ENCODE measurements around the gene TMC1. TPM values are rescaled to one million over a fixed set of nuclear protein-coding genes. Genes with fewer than 3 reads are reported as not detected.

The TMC1 gene
- total RNA-seq, 1 donor from 2014 or later = not detected

- H3K4me3 Mint-ChIP-seq (ENCODE audit: low read depth) = no peak overlapping the region
- no peak for DNase-seq (ENCODE audit: low spot score)
- H3K36me3 Mint-ChIP-seq (ENCODE audit: low read depth) = no peaks in the 10 kb centered on the region
- H3K9me3 Mint-ChIP-seq = no peaks in the 10 kb centered on the region
- intact Hi-C loops (cut with micrococcal nuclease) = no loop called here
- no peak overlapping the region for H3K27ac Mint-ChIP-seq
- H3K27me3 Mint-ChIP-seq (ENCODE audit: low read depth) = peaks cover 20% of the 10 kb centered on the region
- no peaks in the 10 kb centered on the region for H3K4me1 Mint-ChIP-seq (ENCODE audit: low read depth)
Measured at GRCh38 chr9:72684615-72685014, 163.2 kb downstream of the TMC1 start.

GRCh38 chr9:72685911-72686310, 164.5 kb downstream of the TMC1 start:
- no peak overlapping the region for H3K27ac Mint-ChIP-seq
- H3K36me3 Mint-ChIP-seq (ENCODE audit: low read depth) = no peaks in the 10 kb centered on the region
- no peaks in the 10 kb centered on the region for H3K9me3 Mint-ChIP-seq
- intact Hi-C loops (cut with micrococcal nuclease) = no loop called here
- H3K4me3 Mint-ChIP-seq (ENCODE audit: low read depth) = no peak overlapping the region
- peaks cover 16% of the 10 kb centered on the region for H3K27me3 Mint-ChIP-seq (ENCODE audit: low read depth)
- DNase-seq (ENCODE audit: low spot score) = no peak
- no peaks in the 10 kb centered on the region for H3K4me1 Mint-ChIP-seq (ENCODE audit: low read depth)

DNA sequence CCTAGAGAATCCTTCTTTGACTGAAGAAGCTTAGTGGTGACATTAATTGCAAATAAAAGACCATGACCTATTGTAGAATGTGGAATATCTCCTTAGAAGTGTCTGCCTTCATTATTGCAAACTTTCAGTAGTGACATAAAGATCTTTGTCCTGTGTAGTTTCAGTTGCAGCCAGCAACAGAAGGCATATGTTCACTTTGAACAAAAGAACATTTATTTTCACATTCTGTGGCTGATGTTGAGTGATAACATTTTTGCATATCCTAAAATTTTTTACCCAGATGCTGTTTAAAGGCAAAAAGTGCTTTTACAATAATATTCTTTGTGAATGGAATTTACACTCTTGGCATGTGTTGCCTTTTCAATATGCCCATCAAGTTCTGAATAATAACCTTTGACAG, 165.9 kb downstream of the TMC1 start:
- peaks cover 13% of the 10 kb centered on the region for H3K27me3 Mint-ChIP-seq (ENCODE audit: low read depth)
- no peak overlapping the region for H3K27ac Mint-ChIP-seq
- intact Hi-C loops (cut with micrococcal nuclease) = no loop called here
- no peak overlapping the region for H3K4me3 Mint-ChIP-seq (ENCODE audit: low read depth)
- DNase-seq (ENCODE audit: low spot score) = no peak
- no peaks in the 10 kb centered on the region for H3K4me1 Mint-ChIP-seq (ENCODE audit: low read depth)
- H3K36me3 Mint-ChIP-seq (ENCODE audit: low read depth) = no peaks in the 10 kb centered on the region
- no peaks in the 10 kb centered on the region for H3K9me3 Mint-ChIP-seq

DNA sequence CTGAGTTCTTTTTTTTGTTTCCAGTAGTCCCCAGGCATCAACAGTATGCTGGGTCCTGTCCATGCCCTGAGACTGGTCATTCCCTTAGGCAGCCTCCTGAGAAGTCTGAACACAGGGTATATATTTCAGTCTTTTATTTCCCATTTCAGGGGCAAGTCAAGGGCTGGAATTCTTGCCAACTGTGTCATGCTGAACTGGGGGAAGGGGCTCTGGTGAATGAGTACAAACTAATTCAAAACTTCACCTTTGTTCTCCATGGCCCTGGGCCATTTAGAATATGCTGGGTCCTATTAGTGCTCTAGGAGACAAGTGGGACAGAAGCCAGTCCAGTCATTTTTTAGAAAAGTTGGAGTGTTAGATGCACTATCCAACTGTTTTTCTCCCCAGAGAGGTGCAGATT, 170.3 kb downstream of the TMC1 start:
- Mint-ChIP-seq H3K36me3 (ENCODE audit: low read depth) (no peaks in the 10 kb centered on the region), H3K27me3 (ENCODE audit: low read depth) (peaks cover 5% of the 10 kb centered on the region), H3K9me3 (no peaks in the 10 kb centered on the region), H3K4me3 (ENCODE audit: low read depth) (no peak overlapping the region), H3K27ac (no peak overlapping the region), H3K4me1 (ENCODE audit: low read depth) (peaks cover 3% of the 10 kb centered on the region)
- intact Hi-C loops (cut with micrococcal nuclease) = no loop called here
- DNase-seq (ENCODE audit: low spot score) = no peak

GRCh38 chr9:72695365-72695764, 174.0 kb downstream of the TMC1 start:
- H3K36me3 Mint-ChIP-seq (ENCODE audit: low read depth) = no peaks in the 10 kb centered on the region
- no peaks in the 10 kb centered on the region for H3K9me3 Mint-ChIP-seq
- no peak for DNase-seq (ENCODE audit: low spot score)
- peaks cover 3% of the 10 kb centered on the region for H3K4me1 Mint-ChIP-seq (ENCODE audit: low read depth)
- no peak overlapping the region for H3K4me3 Mint-ChIP-seq (ENCODE audit: low read depth)
- peaks cover 5% of the 10 kb centered on the region for H3K27me3 Mint-ChIP-seq (ENCODE audit: low read depth)
- intact Hi-C loops (cut with micrococcal nuclease) = no loop called here
- H3K27ac Mint-ChIP-seq = no peak overlapping the region

- Mint-ChIP-seq H3K4me3 (ENCODE audit: low read depth) (no peak overlapping the region), H3K27me3 (ENCODE audit: low read depth) (peaks cover 5% of the 10 kb centered on the region), H3K27ac (no peak overlapping the region), H3K9me3 (no peaks in the 10 kb centered on the region), H3K4me1 (ENCODE audit: low read depth) (peaks cover 3% of the 10 kb centered on the region), H3K36me3 (ENCODE audit: low read depth) (no peaks in the 10 kb centered on the region)
- no peak for DNase-seq (ENCODE audit: low spot score)
- intact Hi-C loops (cut with micrococcal nuclease) = no loop called here
Measured at GRCh38 chr9:72696511-72696910, 175.1 kb downstream of the TMC1 start.

GRCh38 chr9:72701510-72701909, 180.1 kb downstream of the TMC1 start:
- DNase-seq (ENCODE audit: low spot score) = no peak
- no peaks in the 10 kb centered on the region for H3K4me1 Mint-ChIP-seq (ENCODE audit: low read depth)
- intact Hi-C loops (cut with micrococcal nuclease) = no loop called here
- H3K27ac Mint-ChIP-seq = no peak overlapping the region
- H3K9me3 Mint-ChIP-seq = no peaks in the 10 kb centered on the region
- H3K27me3 Mint-ChIP-seq (ENCODE audit: low read depth) = peaks cover 1% of the 10 kb centered on the region
- no peaks in the 10 kb centered on the region for H3K36me3 Mint-ChIP-seq (ENCODE audit: low read depth)
- H3K4me3 Mint-ChIP-seq (ENCODE audit: low read depth) = no peak overlapping the region

DNA sequence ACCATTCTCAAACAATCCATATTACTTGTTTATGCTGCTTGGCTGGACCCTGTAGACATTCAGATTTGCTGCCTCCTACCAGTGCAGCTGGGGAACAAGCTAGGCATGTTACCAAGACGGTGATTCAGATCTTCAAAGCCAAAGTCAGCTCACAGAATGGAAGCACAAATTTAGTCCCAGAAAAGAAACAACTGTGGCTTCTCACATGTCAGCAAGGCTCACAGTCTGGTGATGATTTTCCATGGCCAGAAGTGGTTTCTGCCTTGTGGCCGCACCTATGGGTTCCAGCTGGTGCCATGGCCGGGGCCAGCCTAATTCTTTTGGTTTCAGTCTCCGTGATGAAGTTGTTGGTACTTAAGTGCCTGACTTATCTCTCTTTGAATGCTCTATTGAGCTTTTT, 182.2 kb downstream of the TMC1 start:
- no peaks in the 10 kb centered on the region for H3K4me1 Mint-ChIP-seq (ENCODE audit: low read depth)
- H3K27ac Mint-ChIP-seq = no peak overlapping the region
- intact Hi-C loops (cut with micrococcal nuclease) = no loop called here
- H3K4me3 Mint-ChIP-seq (ENCODE audit: low read depth) = no peak overlapping the region
- DNase-seq (ENCODE audit: low spot score) = no peak
- H3K9me3 Mint-ChIP-seq = no peaks in the 10 kb centered on the region
- H3K27me3 Mint-ChIP-seq (ENCODE audit: low read depth) = no peaks in the 10 kb centered on the region
- no peaks in the 10 kb centered on the region for H3K36me3 Mint-ChIP-seq (ENCODE audit: low read depth)

DNA sequence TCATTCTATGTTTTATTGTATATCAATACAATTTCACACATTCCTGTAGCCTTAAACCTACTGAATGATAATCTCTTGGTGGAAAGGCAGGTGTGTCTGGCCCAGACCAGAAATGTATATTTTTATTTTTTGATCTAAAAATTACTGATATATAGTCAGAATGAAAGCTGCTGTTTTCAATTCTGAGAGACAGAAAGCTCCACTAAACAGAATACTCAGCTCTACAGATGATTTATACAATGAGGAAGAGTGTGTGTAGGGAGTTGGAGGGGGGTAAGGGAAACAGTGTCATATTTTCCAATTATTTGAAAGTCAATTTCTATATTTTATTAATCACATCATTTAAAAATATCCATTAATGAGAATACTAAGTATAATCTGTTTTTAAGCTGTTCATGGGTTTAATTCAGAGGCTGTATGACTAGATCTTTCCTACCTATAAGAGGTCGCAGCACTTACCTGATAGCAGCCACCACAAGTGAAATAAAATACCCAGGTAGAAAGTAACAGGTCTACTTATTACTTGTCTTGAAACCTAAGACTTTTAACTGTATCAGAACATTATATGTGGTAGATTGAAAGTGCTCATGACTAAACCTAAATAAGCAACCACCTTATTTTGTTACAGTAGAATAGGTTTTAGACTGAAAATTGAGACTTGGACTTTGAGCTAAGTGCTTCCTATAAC, 183.4 kb downstream of the TMC1 start:
- peaks cover 2% of the 10 kb centered on the region for H3K27me3 Mint-ChIP-seq (ENCODE audit: low read depth)
- H3K36me3 Mint-ChIP-seq (ENCODE audit: low read depth) = no peaks in the 10 kb centered on the region
- intact Hi-C loops (cut with micrococcal nuclease) = no loop called here
- no peak for DNase-seq (ENCODE audit: low spot score)
- H3K27ac Mint-ChIP-seq = no peak overlapping the region
- H3K4me3 Mint-ChIP-seq (ENCODE audit: low read depth) = no peak overlapping the region
- no peaks in the 10 kb centered on the region for H3K9me3 Mint-ChIP-seq
- H3K4me1 Mint-ChIP-seq (ENCODE audit: low read depth) = no peaks in the 10 kb centered on the region

GRCh38 chr9:72718503-72718902, 197.1 kb downstream of the TMC1 start:
- intact Hi-C loops (cut with micrococcal nuclease) = no loop called here
- no peaks in the 10 kb centered on the region for H3K9me3 Mint-ChIP-seq
- no peaks in the 10 kb centered on the region for H3K27me3 Mint-ChIP-seq (ENCODE audit: low read depth)
- H3K4me3 Mint-ChIP-seq (ENCODE audit: low read depth) = no peak overlapping the region
- H3K36me3 Mint-ChIP-seq (ENCODE audit: low read depth) = no peaks in the 10 kb centered on the region
- no peak overlapping the region for H3K27ac Mint-ChIP-seq
- no peak for DNase-seq (ENCODE audit: low spot score)
- no peaks in the 10 kb centered on the region for H3K4me1 Mint-ChIP-seq (ENCODE audit: low read depth)

GRCh38 chr9:72721067-72721466, 199.7 kb downstream of the TMC1 start:
- DNase-seq (ENCODE audit: low spot score) = no peak
- no peaks in the 10 kb centered on the region for H3K27me3 Mint-ChIP-seq (ENCODE audit: low read depth)
- intact Hi-C loops (cut with micrococcal nuclease) = no loop called here
- H3K4me1 Mint-ChIP-seq (ENCODE audit: low read depth) = no peaks in the 10 kb centered on the region
- H3K27ac Mint-ChIP-seq = no peak overlapping the region
- H3K4me3 Mint-ChIP-seq (ENCODE audit: low read depth) = no peak overlapping the region
- H3K36me3 Mint-ChIP-seq (ENCODE audit: low read depth) = no peaks in the 10 kb centered on the region
- no peaks in the 10 kb centered on the region for H3K9me3 Mint-ChIP-seq

- Mint-ChIP-seq H3K9me3 (no peaks in the 10 kb centered on the region), H3K4me3 (ENCODE audit: low read depth) (no peak overlapping the region), H3K4me1 (ENCODE audit: low read depth) (no peaks in the 10 kb centered on the region), H3K36me3 (ENCODE audit: low read depth) (no peaks in the 10 kb centered on the region), H3K27me3 (ENCODE audit: low read depth) (peaks cover 2% of the 10 kb centered on the region), H3K27ac (no peak overlapping the region)
- DNase-seq (ENCODE audit: low spot score) = no peak
- intact Hi-C loops (cut with micrococcal nuclease) = no loop called here
Measured at GRCh38 chr9:72726947-72727346, 205.5 kb downstream of the TMC1 start.

DNA sequence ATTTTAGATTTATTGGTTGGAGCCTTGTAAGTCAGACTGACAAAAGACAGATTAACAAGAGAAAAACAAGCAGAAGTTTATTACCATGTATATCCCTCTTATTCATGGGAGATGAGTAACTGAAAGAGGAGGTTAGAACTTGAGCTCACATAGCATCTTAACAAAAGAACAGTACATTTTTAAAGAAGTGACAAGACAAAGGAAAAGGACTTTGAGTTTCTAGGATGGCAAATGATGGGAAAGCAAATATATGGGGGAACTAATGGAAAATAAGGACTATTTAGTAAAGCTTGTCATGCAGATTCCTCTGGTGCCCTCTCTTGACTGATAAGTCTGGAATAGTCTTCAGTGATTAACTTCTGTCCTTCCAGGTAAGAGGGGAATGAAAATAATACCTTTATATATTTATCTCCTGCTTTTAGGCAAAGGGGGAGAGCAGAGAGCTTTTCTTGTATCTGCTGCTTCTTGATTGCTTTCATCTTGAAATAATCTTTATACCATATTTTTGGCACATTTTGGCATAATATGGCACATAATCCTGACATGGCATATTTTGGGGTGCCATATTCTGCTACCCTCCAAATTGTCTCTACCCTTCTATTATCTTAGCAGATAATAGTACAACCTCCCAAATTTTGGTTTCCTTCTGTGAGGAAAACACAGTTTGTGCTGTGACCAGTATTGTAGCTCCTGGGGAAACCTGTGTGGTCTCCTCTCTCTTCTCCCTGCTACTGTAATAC, 206.8 kb downstream of the TMC1 start:
- Mint-ChIP-seq H3K36me3 (ENCODE audit: low read depth) (no peaks in the 10 kb centered on the region), H3K4me1 (ENCODE audit: low read depth) (no peaks in the 10 kb centered on the region), H3K27me3 (ENCODE audit: low read depth) (peaks cover 2% of the 10 kb centered on the region), H3K9me3 (no peaks in the 10 kb centered on the region), H3K27ac (no peak overlapping the region), H3K4me3 (ENCODE audit: low read depth) (no peak overlapping the region)
- no peak for DNase-seq (ENCODE audit: low spot score)
- intact Hi-C loops (cut with micrococcal nuclease) = no loop called here

All from activated T-helper 2 cell treated with anti-CD3 and anti-CD28 coated beads, Interferon-gamma antibody, Interleukin-2, Interleukin-4, amounts not matched to agents 10 μg/mL and 5 μg/mL and 100 μg/mL, durations not matched to agents 14 hours and 24 hours and 36 hours (primary cell).